H1 (cell line): ENCODE data around the gene ADGRB3. TPM values are rescaled to one million over a fixed set of nuclear protein-coding genes. Genes with fewer than 3 reads are reported as not detected.

Experiments used
- CTCF ChIA-PET: fragments of 300-600 bp; sonication (Branson Sonifier 250); formaldehyde crosslinking; loops from one replicate; lab custom pipeline; 2021; ENCODE audit not compliant: partially characterized antibody; lab: Charles Lee
- POLR2A ChIA-PET: fragments of 300-600 bp; sonication (Branson Sonifier 250); formaldehyde crosslinking; loops from one replicate; lab custom pipeline; 2021; ENCODE audit warnings: inconsistent platforms; ENCODE audit not compliant: partially characterized antibody; lab: Charles Lee
- DNase-seq, 2 experiments: peaks; one replicate each; pipeline versions ENCODE4 v3.0.0 to v3.0.0-alpha.2; 2010 to 2022; ENCODE audit warnings: low spot score in 2 of 2, low read depth in 1 of 2, mixed read lengths in 1 of 2
- FAIRE-seq: peaks from 2 replicates; lab custom pipeline; 2011; peaks lifted over from hg19 to GRCh38; lab: Jason Lieb, UNC
- H2AFZ ChIP-seq: 2 replicates; pipeline ENCODE4 v1.8.1; 2012; ENCODE audit warnings: low read length, inconsistent platforms
- H2AK5ac ChIP-seq: 2 replicates; pipeline ENCODE4 v1.6.1; 2013; ENCODE audit warnings: low read depth, low read length
- H2BK120ac ChIP-seq: replicated peaks from 2 replicates; pipeline ENCODE3; 2013; ENCODE audit warnings: low read depth, low read length, inconsistent platforms
- H2BK12ac ChIP-seq: 2 replicates; pipeline ENCODE4 v1.6.1; 2013; ENCODE audit warnings: low read depth, low read length
- H2BK15ac ChIP-seq: 2 replicates; pipeline ENCODE4 v1.6.1; 2013; ENCODE audit warnings: low read length
- H2BK20ac ChIP-seq: 2 replicates; pipeline ENCODE4 v1.6.1; 2013; ENCODE audit warnings: low read length
- H2BK5ac ChIP-seq: 2 replicates; pipeline ENCODE4 v1.6.1; 2013; ENCODE audit warnings: low read depth, low read length
- H3K14ac ChIP-seq: 2 replicates; pipeline ENCODE4 v1.6.1; 2013; ENCODE audit warnings: inconsistent platforms; ENCODE audit not compliant: insufficient read length
- H3K18ac ChIP-seq: 2 replicates; pipeline ENCODE4 v1.6.1; 2013; ENCODE audit warnings: low read length; ENCODE audit errors: extremely low read depth
- H3K23ac ChIP-seq: 2 replicates; pipeline ENCODE4 v1.6.1; 2013; ENCODE audit warnings: inconsistent platforms; ENCODE audit not compliant: insufficient read length
- H3K23me2 ChIP-seq: 2 replicates; pipeline ENCODE4 v1.6.1; 2013; ENCODE audit warnings: low read depth, low read length
- H3K27ac ChIP-seq: 2 replicates; pipeline ENCODE4 v1.6.1; 2011; ENCODE audit warnings: low read depth, low read length, inconsistent platforms
- H3K27me3 ChIP-seq, 4 experiments: replicated peaks in 1 of 4; 1 replicate in 1 of 4; 2 replicates in 3 of 4; pipeline versions ENCODE4 v1.6.1 to v1.8.1; 2011 to 2013; ENCODE audit warnings: low read length in 3 of 4, mild to moderate bottlenecking in 3 of 4, inconsistent platforms in 2 of 4, mixed read lengths in 2 of 4, moderate library complexity in 1 of 4; ENCODE audit not compliant: control insufficient read depth in 3 of 4, insufficient read depth in 3 of 4; ENCODE audit errors: extremely low read depth in 1 of 4
- H3K36me3 ChIP-seq, 4 experiments: 2 replicates each; pipeline versions ENCODE4 v1.6.1 to v1.8.1; 2011 to 2013; ENCODE audit warnings: mild to moderate bottlenecking in 4 of 4, low read length in 3 of 4, moderate library complexity in 2 of 4, control low read depth in 1 of 4, inconsistent platforms in 1 of 4; ENCODE audit not compliant: insufficient read depth in 4 of 4, control insufficient read depth in 2 of 4
- H3K4ac ChIP-seq: replicated peaks from 2 replicates; pipeline ENCODE3; 2013; ENCODE audit warnings: low read length, low read depth, mixed read lengths, inconsistent platforms; ENCODE audit not compliant: insufficient read length
- H3K4me1 ChIP-seq, 4 experiments: replicated peaks in 1 of 4; 1 replicate in 1 of 4; 2 replicates in 3 of 4; pipeline versions ENCODE4 v1.6.1 to v1.8.1; 2011 to 2013; ENCODE audit warnings: low read length in 3 of 4, inconsistent platforms in 2 of 4, mixed read lengths in 1 of 4; ENCODE audit not compliant: insufficient read depth in 4 of 4, control insufficient read depth in 3 of 4
- H3K4me2 ChIP-seq, 2 experiments: 2 replicates each; pipeline versions ENCODE4 v1.6.1 to v1.8.1; 2011 to 2013; ENCODE audit warnings: low read depth in 2 of 2, low read length in 2 of 2, control low read depth in 1 of 2, inconsistent platforms in 1 of 2, mild to moderate bottlenecking in 1 of 2; ENCODE audit not compliant: insufficient read depth in 1 of 2
- H3K4me3 ChIP-seq, 4 experiments: fragments of 200-600, 300-600 bp in 1 of 4; sonication (generic), shearing (Covaris generic), sonication (Bioruptor Twin) in 1 of 4; 2 replicates each; pipeline versions ENCODE4 v1.5.1 to v1.8.1; 2011 to 2016; ENCODE audit warnings: low read length in 4 of 4, low read depth in 3 of 4, control low read depth in 2 of 4, inconsistent platforms in 2 of 4, mild to moderate bottlenecking in 2 of 4, mixed read lengths in 1 of 4, moderate library complexity in 1 of 4; ENCODE audit not compliant: insufficient read depth in 2 of 4; ENCODE audit errors: extremely low read depth in 1 of 4
- H3K56ac ChIP-seq: replicated peaks from 2 replicates; pipeline ENCODE3; 2013; ENCODE audit warnings: low read depth, mild to moderate bottlenecking, mixed read lengths, low read length, inconsistent platforms; ENCODE audit not compliant: insufficient read length
- H3K79me1 ChIP-seq: 2 replicates; pipeline ENCODE4 v1.6.1; 2013; ENCODE audit warnings: low read depth, low read length, control low read depth
- H3K79me2 ChIP-seq, 2 experiments: 2 replicates each; pipeline versions ENCODE4 v1.6.1 to v1.8.1; 2012 to 2013; ENCODE audit warnings: low read length in 2 of 2, mild to moderate bottlenecking in 2 of 2, inconsistent platforms in 1 of 2; ENCODE audit not compliant: insufficient read depth in 2 of 2, control insufficient read depth in 1 of 2
- H3K9ac ChIP-seq, 4 experiments: replicated peaks in 1 of 4; 1 replicate in 1 of 4; 2 replicates in 3 of 4; pipeline versions ENCODE4 v1.6.1 to v1.8.1; 2011 to 2013; ENCODE audit warnings: low read depth in 3 of 4, low read length in 3 of 4, control low read depth in 2 of 4, mild to moderate bottlenecking in 2 of 4, moderate library complexity in 2 of 4, inconsistent platforms in 1 of 4; ENCODE audit errors: extremely low read depth in 1 of 4
- H3K9me3 ChIP-seq, 2 experiments: 2 replicates each; pipeline versions ENCODE4 v1.6.1 to v1.8.1; 2012 to 2013; ENCODE audit warnings: mild to moderate bottlenecking in 2 of 2, moderate library complexity in 2 of 2, control low read depth in 1 of 2, inconsistent platforms in 1 of 2, low read depth in 1 of 2, low read length in 1 of 2, mixed read lengths in 1 of 2; ENCODE audit not compliant: insufficient read depth in 2 of 2
- H4K20me1 ChIP-seq, 2 experiments: replicated peaks in 1 of 2; 2 replicates each; pipeline versions ENCODE3 to v1.8.1; 2011 to 2013; ENCODE audit warnings: inconsistent platforms in 2 of 2, low read length in 2 of 2, mild to moderate bottlenecking in 1 of 2; ENCODE audit not compliant: insufficient read depth in 2 of 2, control insufficient read depth in 1 of 2
- H4K5ac ChIP-seq: 2 replicates; pipeline ENCODE4 v1.6.1; 2013; ENCODE audit warnings: low read length, low read depth, mixed read lengths, inconsistent platforms; ENCODE audit not compliant: insufficient read length
- H4K8ac ChIP-seq: 2 replicates; pipeline ENCODE4 v1.8.0; 2013; ENCODE audit warnings: mild to moderate bottlenecking, moderate library complexity, low read length, inconsistent platforms; ENCODE audit not compliant: insufficient read depth; ENCODE audit errors: extremely low read depth
- H4K91ac ChIP-seq: replicated peaks from 2 replicates; pipeline ENCODE3; 2013; ENCODE audit warnings: low read length, mixed read lengths, inconsistent platforms; ENCODE audit not compliant: insufficient read length
- KDM4A ChIP-seq: IDR thresholded peaks from one replicate; pipeline ENCODE4 v1.7.1; 2012; ENCODE audit warnings: low read depth, mild to moderate bottlenecking, moderate library complexity, low read length, inconsistent platforms; ENCODE audit not compliant: severe bottlenecking
- NRF1 ChIP-seq: IDR thresholded peaks from 2 replicates; pipeline ENCODE4 v1.6.1; 2011; ENCODE audit warnings: mild to moderate bottlenecking, low read depth, low read length, improper control_type of control experiment
- WGBS, 2 experiments: shearing (Covaris generic) in 1 of 2; methylation state at CpG; one replicate each; pipeline versions ENCODE4 v1.1.6 to v1.1.7; 2013 to 2015; ENCODE audit warnings: low lambda C conversion rate in 2 of 2, mixed read lengths in 2 of 2, inconsistent platforms in 1 of 2, low coverage in 1 of 2, missing lambda C conversion rate in 1 of 2; ENCODE audit not compliant: insufficient replicate concordance in 2 of 2, insufficient coverage in 1 of 2, insufficient read length in 1 of 2; ENCODE audit errors: extremely low coverage in 1 of 2, missing lambda C conversion rate in 1 of 2; 5-methylcytosine and 5-hydroxymethylcytosine counted together
- polyA plus RNA-seq, 7 experiments: library from polyadenylated mRNA; depleted of rRNA in 3 of 7; stranded (reverse) in 5 of 7; unstranded in 2 of 7; fragments of >200 nt in 5 of 7; fragments of 200-250 nt in 2 of 7; gene quantifications; 1 replicate in 5 of 7; 2 replicates in 1 of 7; 4 replicates in 1 of 7; pipeline versions ENCODE4 v1.2.1 to v1.2.3, GENCODE V29; 2011 to 2013; ENCODE audit warnings: missing spikeins in 2 of 7, mixed read lengths in 2 of 7
- total RNA-seq: library from RNA; stranded (reverse); fragmentation: NEBNext Ultra II Directional; extraction: Animal tissue kit (Norgen Biotek cat#: 25700); gene quantifications from 2 replicates; pipeline ENCODE4 v1.2.1, GENCODE V29; 2021

ADGRB3 gene
- total and polyA plus RNA-seq, 2 of the 8 experiments (the other 6 are each of a cell fraction or from before 2014, with no cell fraction given): 0.35 to 1.2 TPM

DNA sequence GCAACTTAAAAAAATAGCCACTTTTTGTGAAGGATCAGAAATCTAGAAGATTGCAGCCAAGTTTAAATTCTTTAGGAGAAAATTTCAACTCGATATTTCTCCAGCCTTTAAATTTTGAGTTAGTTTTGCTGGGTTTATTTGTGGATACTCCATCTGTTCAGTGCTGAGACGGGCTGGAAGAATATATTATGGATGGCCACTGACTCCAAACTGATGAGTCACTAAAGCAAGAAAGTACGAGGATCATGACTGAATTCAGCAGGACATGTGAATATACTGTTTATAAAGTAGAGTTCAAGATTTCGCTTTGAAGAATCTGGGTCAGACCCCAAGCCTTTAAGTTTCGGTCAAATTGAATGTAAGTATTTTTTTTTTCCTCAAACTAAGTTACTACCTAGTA, 199.5 kb downstream of the ADGRB3 start:
- Histone ChIP-seq H3K4me1 (no peaks in the 10 kb centered on the region), H3K79me2 (no peaks in the 10 kb centered on the region), H2AK5ac (no peak overlapping the region), H3K23me2 (no peaks in the 10 kb centered on the region), H4K91ac (no peak overlapping the region), H3K18ac (no peak overlapping the region), H4K20me1 (no peaks in the 10 kb centered on the region), H3K27me3 (peaks cover 0 to 1% (median 0%) of the 10 kb centered on the region in 4 experiments; a peak in 1 of 7 replicates), H2BK20ac (no peak overlapping the region), H2BK12ac (no peak overlapping the region), H3K36me3 (no peaks in the 10 kb centered on the region), H2BK5ac (no peak overlapping the region), H3K23ac (no peak overlapping the region), H2BK120ac (no peak overlapping the region), H4K5ac (no peak overlapping the region), H3K4me2 (no peak overlapping the region), H3K4ac (no peak overlapping the region), H3K14ac (no peak overlapping the region), H2BK15ac (no peak overlapping the region), H4K8ac (no peak overlapping the region), H3K27ac (no peak overlapping the region), H3K79me1 (no peaks in the 10 kb centered on the region), H3K9me3 (no peaks in the 10 kb centered on the region), H3K9ac (no peak overlapping the region), H3K4me3 (no peak overlapping the region), H3K56ac (no peak overlapping the region), H2AFZ (no peak overlapping the region)
- DNase-seq (no peak), FAIRE-seq (no peak)
- WGBS, 2 experiments: 75% methylated on average over 5 of the region's 5 CpGs; no CpG with 5 or more reads in 1 of the 2 experiments
- ChIA-PET POLR2A (no interaction called here), CTCF (interaction anchor here (0.6 kb wide), 1 partner anchor 142 kb away, joined by 3 read pairs; no protein-coding TSS in a partner anchor)
- no peak for TF ChIP-seq KDM4A
- no peak for TF ChIP-seq NRF1
